Stomach (tissue), 4 donors: ENCODE results near the gene FAT2.

Source experiments
- CTCF ChIP-seq, 7 experiments: fragments of 450-650 bp in 4 of 7; fragments of 200-600 bp in 3 of 7; sonication (generic) in 3 of 7; IDR thresholded peaks; one replicate each; pipeline ENCODE4 v1.5.1; 2016 to 2019; ENCODE audit warnings: antibody characterized with exemption in 7 of 7, control low read depth in 2 of 7, mild to moderate bottlenecking in 1 of 7
- POLR2A ChIP-seq, 4 donors: fragments of 450-650 bp; IDR thresholded peaks; one replicate each; pipeline ENCODE4 v1.6.1; 2016; ENCODE audit warnings: antibody characterized with exemption in 4 of 4, control low read depth in 2 of 4, mild to moderate bottlenecking in 1 of 4, moderate library complexity in 1 of 4

GRCh38 chr5:151580239-151580638, 10.9 kb downstream of the FAT2 start:
- no peak for TF ChIP-seq CTCF (IDR thresholded peaks at IDR 0.05)
- TF ChIP-seq POLR2A (IDR thresholded peaks at IDR 0.05): no peak
